ENCODE results near the gene PARN. TPM values are rescaled to one million over a fixed set of nuclear protein-coding genes. Genes with fewer than 3 reads are reported as not detected.
A peak's percentile ranks its signal among the peaks of the same experiment; 100 is the strongest.

PARN gene
- polyA plus RNA-seq, 12 donors, result 15.0 to 35.4 (median 18.3) TPM; not detected in 1

DNA sequence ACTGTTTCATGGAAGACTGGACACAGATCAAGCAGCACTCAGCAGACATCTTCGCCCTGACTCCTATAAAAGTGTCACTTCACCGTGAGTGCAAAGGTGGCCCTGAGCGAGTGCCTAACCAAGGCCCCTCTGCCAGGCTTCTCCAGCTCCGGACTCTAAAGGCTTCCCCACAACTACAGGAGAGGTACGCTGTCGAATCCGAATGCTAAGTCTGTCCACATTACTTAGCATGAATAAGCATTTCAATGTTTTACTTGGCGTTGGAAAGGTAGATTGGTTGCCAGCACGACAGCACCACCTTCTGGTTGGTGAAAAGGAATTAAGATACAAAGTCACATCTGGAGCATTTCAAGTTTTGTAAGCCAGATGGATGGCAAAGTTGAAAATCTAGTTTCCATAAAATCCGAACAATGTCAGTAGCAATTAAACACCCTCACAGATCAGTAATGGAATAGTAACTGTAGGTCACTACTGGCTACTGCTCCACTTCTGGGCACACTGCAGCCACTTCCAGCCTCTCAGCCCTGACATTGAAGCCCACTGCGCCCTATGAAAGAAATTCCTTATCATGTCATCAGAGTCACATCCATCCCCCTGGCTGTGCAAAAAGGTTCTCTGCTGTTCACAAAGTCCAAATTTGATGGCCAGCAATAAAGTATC, 100.9 kb downstream of the PARN start:
- DNase-seq, result peak; percentile 90

GRCh38 chr16:14528306-14528705, 101.8 kb downstream of the PARN start:
- DNase-seq, result no peak

- no peak for DNase-seq
Measured at GRCh38 chr16:14527411-14528044, 102.5 kb downstream of the PARN start.

GRCh38 chr16:14525596-14525995, 104.5 kb downstream of the PARN start:
- no peak for DNase-seq

- DNase-seq, result no peak
Measured at GRCh38 chr16:14524979-14525378, 105.1 kb downstream of the PARN start.

DNA sequence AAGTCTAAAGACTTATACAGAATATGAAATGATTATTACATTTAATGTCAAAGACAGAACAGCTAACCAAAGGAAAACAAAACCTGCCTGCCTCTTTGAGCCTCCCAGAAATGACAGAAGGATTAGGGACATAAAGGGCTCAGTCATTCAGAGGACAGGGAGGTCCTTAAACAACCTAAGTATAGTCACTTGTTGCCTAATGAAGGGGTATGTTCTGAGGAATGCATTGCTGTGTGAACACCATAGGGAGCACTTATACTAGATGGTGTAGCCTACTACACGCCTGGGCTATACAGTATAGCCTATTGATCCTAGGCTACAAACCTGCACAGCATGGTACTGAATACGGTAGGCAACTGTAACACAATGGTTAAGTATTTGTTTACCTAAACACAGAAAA, 106.4 kb downstream of the PARN start:
- no peak for DNase-seq

DNA sequence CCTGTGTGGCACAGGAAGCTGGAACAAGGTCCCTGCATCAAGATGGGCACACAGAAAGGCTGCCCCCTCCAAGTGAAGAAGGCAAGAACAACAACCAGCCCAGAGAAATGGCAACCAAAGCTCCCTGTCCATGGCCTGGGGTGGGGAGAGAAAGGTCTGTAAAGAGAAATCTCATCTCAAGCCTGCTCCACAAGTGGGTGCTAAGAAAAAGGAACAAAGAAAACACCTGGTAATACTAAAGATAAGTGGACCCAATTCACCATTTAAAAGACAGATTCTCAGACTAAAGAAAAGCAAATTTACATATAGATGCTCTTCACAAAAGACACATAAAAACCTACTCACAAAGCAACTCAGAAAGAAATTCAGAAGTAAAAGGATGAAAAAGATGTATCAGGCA, 107.4 kb downstream of the PARN start:
- DNase-seq, result no peak

DNA sequence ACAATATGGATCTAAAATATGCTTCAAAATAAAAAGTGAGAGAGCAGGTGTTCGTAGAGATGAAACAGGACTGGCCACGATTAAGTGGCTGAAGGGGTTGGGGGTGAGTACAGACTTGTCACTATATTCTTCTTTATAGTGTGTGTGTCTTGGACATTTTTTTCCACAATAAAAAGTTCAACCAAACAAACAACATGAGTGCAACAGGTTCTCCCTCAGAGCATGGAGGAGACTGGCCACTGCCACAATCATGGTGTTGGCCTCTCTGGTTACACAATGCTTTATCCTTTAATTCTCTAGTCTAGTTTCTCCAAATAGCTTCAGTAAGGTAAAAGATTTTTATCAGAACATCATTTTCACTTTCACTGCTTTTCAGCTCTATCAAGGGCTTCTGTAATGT, 109.3 kb downstream of the PARN start:
- DNase-seq, result no peak

- DNase-seq, result no peak
Measured at GRCh38 chr16:14514967-14515366, 115.1 kb downstream of the PARN start.

GRCh38 chr16:14513389-14514107, 116.5 kb downstream of the PARN start:
- no peak for DNase-seq

GRCh38 chr16:14511800-14512135, 118.3 kb downstream of the PARN start:
- no peak for DNase-seq

DNA sequence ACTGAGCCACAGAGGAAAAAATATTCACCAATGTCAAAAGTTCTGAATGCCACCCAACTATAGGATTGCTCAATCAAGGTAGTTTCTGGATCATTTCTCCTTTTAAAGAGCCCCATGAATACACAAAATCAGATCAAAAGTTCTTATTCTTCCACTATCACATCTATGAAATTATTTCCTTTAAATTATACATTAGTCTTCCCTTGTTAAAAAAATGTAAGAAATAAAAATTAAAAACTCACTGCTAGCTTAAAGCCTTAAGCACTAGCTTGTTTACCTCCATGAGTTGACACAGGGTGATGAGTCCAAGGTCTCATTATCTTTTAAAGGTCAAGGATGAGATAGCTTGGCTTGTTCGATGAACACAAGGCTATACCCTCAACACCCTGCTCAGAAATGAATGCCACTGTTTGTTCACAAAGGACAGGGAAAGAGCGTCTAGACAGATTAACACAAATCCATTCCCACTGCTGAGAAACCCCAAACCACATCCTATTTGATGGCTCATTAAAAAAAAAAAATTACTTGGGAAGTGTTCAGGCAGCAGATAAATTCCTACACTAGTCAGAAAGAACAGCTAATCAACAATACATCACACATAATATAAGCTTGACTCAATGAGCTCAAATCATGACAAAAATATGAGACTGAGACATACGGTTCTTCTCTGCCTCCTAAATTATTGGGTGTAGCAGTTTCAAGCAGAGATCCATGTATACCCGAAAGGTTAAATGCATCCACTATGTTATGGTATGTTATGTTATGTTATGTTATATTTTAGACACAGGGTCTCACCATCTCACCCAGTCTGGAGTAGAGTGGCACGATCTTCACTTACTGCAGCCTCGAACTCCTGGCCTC, 118.9 kb downstream of the PARN start:
- no peak for DNase-seq

DNA sequence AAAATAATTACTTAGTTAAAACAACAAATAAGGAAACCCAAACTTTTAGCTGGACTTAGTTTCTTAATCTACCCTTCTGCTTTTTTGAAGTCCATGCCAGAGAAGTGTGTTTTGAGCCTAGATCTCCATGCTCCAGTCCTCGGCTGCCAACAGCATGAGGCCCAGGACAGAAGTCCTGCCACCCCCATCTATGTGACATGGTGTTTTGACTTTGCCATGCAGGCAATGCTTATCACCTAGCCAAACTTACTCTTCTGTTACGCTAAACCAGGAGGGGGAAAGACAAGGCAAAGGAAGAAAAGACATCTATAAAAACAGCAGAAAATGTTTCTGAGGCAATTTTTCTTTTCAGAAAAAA, 119.5 kb downstream of the PARN start:
- DNase-seq, result no peak

- no peak for DNase-seq
Measured at GRCh38 chr16:14509675-14510132, 120.4 kb downstream of the PARN start.

GRCh38 chr16:14509055-14509454, 121.0 kb downstream of the PARN start:
- DNase-seq, result no peak

DNA sequence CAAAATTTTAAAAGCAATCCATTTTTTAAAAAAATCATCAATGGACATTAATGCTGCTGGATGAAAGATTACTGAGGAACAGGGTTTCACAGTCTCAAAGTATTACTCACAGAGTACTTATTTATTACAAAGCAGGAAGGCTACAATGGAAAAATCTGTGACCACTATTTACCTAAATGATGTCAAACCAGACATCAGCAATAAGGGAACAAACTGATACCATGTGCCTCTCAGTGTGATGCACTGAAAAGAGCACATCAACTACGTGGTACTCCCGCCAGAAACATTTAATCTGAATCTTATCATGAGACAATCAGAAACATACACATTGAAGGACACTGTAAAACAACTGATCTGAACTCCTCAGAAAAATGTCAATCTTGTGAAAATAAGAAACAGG, 124.2 kb downstream of the PARN start:
- no peak for DNase-seq

DNA sequence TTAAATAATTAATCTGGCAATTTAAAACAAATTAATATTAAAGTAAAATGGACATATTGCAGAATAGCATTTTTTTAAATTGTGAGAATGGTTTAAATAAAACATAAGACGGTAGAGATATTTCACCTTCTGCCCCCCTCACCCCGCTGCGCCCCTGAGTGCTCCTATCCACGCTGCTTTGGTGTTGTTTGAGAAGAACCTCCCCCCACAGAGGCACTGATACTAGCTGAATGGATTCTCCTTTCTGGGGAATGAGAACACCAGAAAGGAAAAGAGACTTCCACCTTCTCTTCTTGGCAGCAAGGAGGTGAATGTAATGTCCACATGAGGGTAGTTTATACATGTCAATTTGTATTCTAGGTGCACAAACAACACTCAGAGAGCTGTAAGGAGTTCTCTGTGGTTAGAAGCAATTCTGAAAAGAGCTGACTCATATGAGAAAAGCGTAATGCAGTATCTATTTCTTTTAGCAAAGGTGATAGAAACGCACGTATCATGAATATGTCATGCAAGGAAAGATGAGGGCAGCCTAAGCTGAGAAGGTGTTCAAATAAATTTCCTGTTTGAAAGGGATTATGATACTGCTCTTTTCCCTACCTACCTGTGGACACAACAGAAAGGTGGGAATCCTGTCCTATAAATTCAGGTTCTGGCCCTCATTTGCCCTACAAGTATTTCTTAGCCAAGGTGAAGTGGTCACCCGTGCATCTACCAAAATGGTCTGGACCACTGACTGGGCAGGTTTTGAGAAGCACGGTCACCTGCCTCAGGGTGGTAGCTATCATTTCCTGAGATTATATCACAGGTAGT, 126.9 kb downstream of the PARN start:
- no peak for DNase-seq

- no peak for DNase-seq
Measured at GRCh38 chr16:14502256-14502875, 127.7 kb downstream of the PARN start.

GRCh38 chr16:14501331-14502255, 128.5 kb downstream of the PARN start:
- peak; percentile 83 for DNase-seq

GRCh38 chr16:14500791-14501190, 129.3 kb downstream of the PARN start:
- DNase-seq, result no peak
